Left lung (tissue), 10 donors: Measurements from ENCODE around the gene SLC16A10. TPM values are rescaled to one million over a fixed set of nuclear protein-coding genes. Genes with fewer than 3 reads are reported as not detected.

Source experiments
- ATAC-seq: fragments of 200-7000 bp; cut with Tn5 transposase; one replicate; pipeline ENCODE4 v1.9.1; 2020; ENCODE audit warnings: moderate library complexity
- DNase-seq, 4 donors: peaks; one replicate each; pipeline ENCODE4 v3.0.0-alpha.2; 2013 to 2020
- H3K27ac ChIP-seq, 2 donors: fragments of 200-600 bp; sonication (generic) in 1 of 2; one replicate each; pipeline versions ENCODE4 v1.5.0 to v1.8.0; 2020 to 2021
- H3K27me3 ChIP-seq, 2 donors: fragments of 200-600 bp; sonication (generic) in 1 of 2; one replicate each; pipeline versions ENCODE4 v1.5.0 to v1.8.0; 2020 to 2021
- H3K36me3 ChIP-seq, 2 donors: fragments of 200-600 bp; sonication (generic) in 1 of 2; one replicate each; pipeline versions ENCODE4 v1.5.0 to v1.8.0; 2020 to 2021
- H3K4me1 ChIP-seq, 2 donors: fragments of 200-600 bp; one replicate each; pipeline ENCODE4 v1.8.0; 2021
- H3K4me3 ChIP-seq, 2 donors: fragments of 200-600 bp; sonication (generic) in 1 of 2; one replicate each; pipeline versions ENCODE4 v1.5.0 to v1.8.0; 2020 to 2021; ENCODE audit warnings: mild to moderate bottlenecking in 1 of 2
- H3K9me3 ChIP-seq, 2 donors: fragments of 200-600 bp; sonication (generic) in 1 of 2; one replicate each; pipeline versions ENCODE4 v1.5.0 to v1.8.0; 2020 to 2021
- intact Hi-C, 2 donors: fragments of 100-400 bp; cut with DNase I; formaldehyde crosslinking; loops; one replicate each; pipeline versions ENCODE4 v1.11.2 to v1.14.2; 2022
- polyA plus RNA-seq, 6 donors: library from polyadenylated mRNA; unstranded; fragments of 120-200 nt; gene quantifications; one replicate each; pipeline ENCODE4 v1.2.1, GENCODE V29; 2013; ENCODE audit not compliant: insufficient read length in 6 of 6
- total RNA-seq, 2 donors: library from RNA; stranded (reverse); fragmentation: NEBNext Ultra II Directional; extraction: Animal tissue kit (Norgen Biotek cat#: 25700); gene quantifications; one replicate each; pipeline ENCODE4 v1.2.1, GENCODE V29; 2021
- TF ChIP-seq, protein P1 (sequence below), 2 donors: fragments of 200-600 bp; sonication (generic) in 1 of 2; IDR thresholded peaks; one replicate each; pipeline versions ENCODE4 v1.5.0 to v1.8.0; 2021; ENCODE audit warnings: antibody characterized with exemption in 2 of 2
- donor health status: DM: no; HTN: yes; CAD: no.
- donor health status: DM: no; HTN: no; CAD: no.

SLC16A10 gene
- total and polyA plus RNA-seq, 8 donors = 5.9 to 9.7 (median 8.0) TPM

DNA sequence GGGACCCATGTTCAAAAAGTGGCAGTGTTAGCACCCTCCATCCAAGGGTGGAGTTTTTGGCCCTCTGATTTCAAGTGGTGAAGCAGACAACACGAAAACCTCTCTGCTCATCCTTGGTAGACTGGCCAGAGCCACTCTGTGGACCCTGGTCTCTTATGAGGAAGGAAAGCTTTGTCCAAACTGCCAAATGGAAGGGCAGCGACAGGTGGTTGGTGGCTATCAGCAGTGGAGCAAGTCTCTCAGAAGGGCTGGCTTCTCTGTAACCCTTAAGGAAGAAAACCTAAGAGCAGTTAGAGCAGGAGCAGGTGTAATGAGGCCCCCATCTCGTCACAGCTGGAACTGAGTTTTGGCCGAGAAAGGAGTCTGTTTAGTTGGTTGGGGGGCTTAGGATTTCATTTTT is 155.8 kb downstream of the SLC16A10 start:
- no peak for ATAC-seq
- H3K27ac ChIP-seq = no peak overlapping the region
- no peak overlapping the region for H3K4me3 ChIP-seq
- intact Hi-C loops = no loop called here
- H3K27me3 ChIP-seq = no peaks in the 10 kb centered on the region
- H3K36me3 ChIP-seq = no peaks in the 10 kb centered on the region
- no peaks in the 10 kb centered on the region for H3K4me1 ChIP-seq
- no peak for DNase-seq
- TF ChIP-seq, protein P1, sequence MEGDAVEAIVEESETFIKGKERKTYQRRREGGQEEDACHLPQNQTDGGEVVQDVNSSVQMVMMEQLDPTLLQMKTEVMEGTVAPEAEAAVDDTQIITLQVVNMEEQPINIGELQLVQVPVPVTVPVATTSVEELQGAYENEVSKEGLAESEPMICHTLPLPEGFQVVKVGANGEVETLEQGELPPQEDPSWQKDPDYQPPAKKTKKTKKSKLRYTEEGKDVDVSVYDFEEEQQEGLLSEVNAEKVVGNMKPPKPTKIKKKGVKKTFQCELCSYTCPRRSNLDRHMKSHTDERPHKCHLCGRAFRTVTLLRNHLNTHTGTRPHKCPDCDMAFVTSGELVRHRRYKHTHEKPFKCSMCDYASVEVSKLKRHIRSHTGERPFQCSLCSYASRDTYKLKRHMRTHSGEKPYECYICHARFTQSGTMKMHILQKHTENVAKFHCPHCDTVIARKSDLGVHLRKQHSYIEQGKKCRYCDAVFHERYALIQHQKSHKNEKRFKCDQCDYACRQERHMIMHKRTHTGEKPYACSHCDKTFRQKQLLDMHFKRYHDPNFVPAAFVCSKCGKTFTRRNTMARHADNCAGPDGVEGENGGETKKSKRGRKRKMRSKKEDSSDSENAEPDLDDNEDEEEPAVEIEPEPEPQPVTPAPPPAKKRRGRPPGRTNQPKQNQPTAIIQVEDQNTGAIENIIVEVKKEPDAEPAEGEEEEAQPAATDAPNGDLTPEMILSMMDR (IDR thresholded peaks at IDR 0.05) = no peak
- no peaks in the 10 kb centered on the region for H3K9me3 ChIP-seq

DNA sequence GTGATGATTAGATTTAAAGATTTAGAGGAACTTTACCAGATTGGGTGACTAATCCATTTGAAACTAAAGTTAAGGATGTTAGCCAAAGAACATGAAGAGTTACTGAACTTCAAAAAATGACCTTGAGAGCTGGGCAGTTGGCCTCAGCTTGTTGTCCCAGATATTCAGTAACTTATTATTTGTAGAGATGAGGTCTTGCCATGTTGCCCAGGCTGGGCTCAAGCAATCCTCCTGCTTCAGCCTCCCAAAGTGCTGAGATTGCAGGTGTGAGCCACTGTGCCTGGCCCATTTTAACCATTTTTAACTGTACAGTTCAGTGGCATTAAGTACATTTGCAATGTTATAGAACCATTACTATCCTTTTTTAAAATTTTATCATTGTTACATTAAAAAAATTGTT is 161.5 kb downstream of the SLC16A10 start:
- Histone ChIP-seq H3K4me1 (no peaks in the 10 kb centered on the region), H3K4me3 (no peak overlapping the region), H3K36me3 (no peaks in the 10 kb centered on the region), H3K9me3 (no peaks in the 10 kb centered on the region), H3K27me3 (no peaks in the 10 kb centered on the region), H3K27ac (no peak overlapping the region)
- intact Hi-C loops = no loop called here
- DNase-seq = no peak
- no peak for ATAC-seq
- TF ChIP-seq, protein P1 (IDR thresholded peaks at IDR 0.05) = no peak

GRCh38 chr6:111250791-111251354 is 163.6 kb downstream of the SLC16A10 start:
- no peaks in the 10 kb centered on the region for H3K27me3 ChIP-seq
- H3K9me3 ChIP-seq = no peaks in the 10 kb centered on the region
- no peak overlapping the region for H3K4me3 ChIP-seq
- DNase-seq = peak in 1 of 4 donors; percentile 37
- no peaks in the 10 kb centered on the region for H3K36me3 ChIP-seq
- no peak for ATAC-seq
- TF ChIP-seq, protein P1 (IDR thresholded peaks at IDR 0.05) = no peak
- intact Hi-C loops = loop anchor here in 1 of 2 donors (10.0 kb wide), 1 partner anchor 224 kb away; no protein-coding TSS in a partner anchor
- H3K4me1 ChIP-seq = no peaks in the 10 kb centered on the region
- H3K27ac ChIP-seq = no peak overlapping the region

DNA sequence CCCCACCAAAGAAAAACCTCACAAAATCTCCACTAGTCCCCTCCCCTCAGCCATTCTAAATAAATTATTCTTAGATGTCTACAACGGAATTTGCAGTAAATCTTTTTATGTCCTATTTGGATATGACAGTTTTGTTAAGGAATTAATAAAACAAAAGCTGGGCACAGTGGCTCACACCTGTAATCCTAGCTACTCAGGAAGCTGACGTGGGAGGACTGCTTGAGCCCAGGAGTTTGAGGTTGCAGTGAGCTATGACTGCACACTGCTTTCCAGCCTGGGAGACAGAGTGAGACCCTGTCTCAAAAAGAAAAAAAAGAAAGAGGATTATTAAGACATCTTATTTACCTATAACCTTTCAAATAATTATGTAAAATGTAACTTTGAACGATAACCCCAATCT is 165.4 kb downstream of the SLC16A10 start:
- intact Hi-C loops = loop anchor here in 1 of 2 donors (10.0 kb wide), 1 partner anchor 222 kb away; no protein-coding TSS in a partner anchor
- DNase-seq = no peak
- TF ChIP-seq, protein P1 (IDR thresholded peaks at IDR 0.05) = no peak

DNA sequence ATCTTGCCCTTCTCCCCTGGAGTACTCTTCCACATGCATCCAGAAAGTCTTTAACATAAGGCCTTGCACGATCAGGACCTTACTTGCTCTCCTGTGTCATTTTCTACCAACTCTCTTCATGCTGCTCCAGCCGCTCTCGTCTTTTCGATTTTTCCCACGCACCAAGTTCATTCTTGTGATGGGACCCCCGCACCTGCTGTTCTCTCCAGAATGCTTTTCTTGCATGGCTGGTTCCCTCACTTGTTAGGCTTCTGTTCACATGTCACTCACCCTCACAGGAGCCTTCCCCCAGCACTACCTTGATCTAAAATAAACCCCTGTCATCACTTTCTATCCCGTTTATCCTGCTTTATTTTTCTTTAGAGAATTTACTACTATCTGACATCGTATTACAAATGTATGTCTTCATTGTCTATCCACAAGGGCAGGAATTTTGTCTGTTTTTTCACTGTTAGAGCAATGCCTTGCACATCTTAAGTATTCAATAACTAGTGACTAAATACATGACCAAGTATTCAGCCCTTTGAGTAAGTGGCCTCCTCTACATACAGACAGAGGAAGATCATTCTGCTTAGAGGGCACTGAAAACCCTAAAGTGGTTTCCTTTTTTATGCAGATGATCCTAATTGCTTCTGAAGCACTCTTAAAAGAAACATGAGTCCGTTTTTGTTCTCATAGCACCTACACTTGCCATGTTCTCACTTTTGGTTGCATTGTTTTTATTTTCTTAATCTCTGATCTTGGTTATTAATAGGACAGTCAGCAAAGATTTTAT is 166.9 kb downstream of the SLC16A10 start:
- ATAC-seq (no peak), DNase-seq (no peak)
- Histone ChIP-seq H3K4me1 (peaks cover 0 to 4% of the 10 kb centered on the region in 2 donors), H3K36me3 (no peaks in the 10 kb centered on the region), H3K27me3 (no peaks in the 10 kb centered on the region), H3K27ac (no peak overlapping the region), H3K4me3 (no peak overlapping the region), H3K9me3 (no peaks in the 10 kb centered on the region)
- TF ChIP-seq, protein P1 (IDR thresholded peaks at IDR 0.05) = no peak
- intact Hi-C loops = loop anchor here in 1 of 2 donors (10.0 kb wide), 1 partner anchor 221 kb away; no protein-coding TSS in a partner anchor

More for the DNA sequence above, 165.4 kb downstream of the SLC16A10 start:
- Histone ChIP-seq H3K36me3 (no peaks in the 10 kb centered on the region), H3K27ac (no peak overlapping the region), H3K4me1 (no peaks in the 10 kb centered on the region), H3K4me3 (no peak overlapping the region), H3K27me3 (no peaks in the 10 kb centered on the region), H3K9me3 (no peaks in the 10 kb centered on the region)
- no peak for ATAC-seq
